Pancreas (tissue), 10 donors: ENCODE measurements around the gene ERAP2. TPM values are rescaled to one million over a fixed set of nuclear protein-coding genes. Genes with fewer than 3 reads are reported as not detected.

Experiments used
- ATAC-seq, 4 donors: fragments of 200-7000 bp; cut with Tn5 transposase; one replicate each; pipeline versions ENCODE4 v1.8.0 to v1.9.1; 2020; ENCODE audit warnings: mild to moderate bottlenecking in 4 of 4, moderate library complexity in 4 of 4
- DNase-seq, 6 donors: peaks; one replicate each; pipeline ENCODE4 v3.0.0-alpha.2; 2020
- FAIRE-seq: peaks from 2 replicates; lab custom pipeline; 2012; peaks lifted over from hg19 to GRCh38; lab: Jason Lieb, UNC
- H3K27ac ChIP-seq, 4 donors: fragments of 200-600 bp; sonication (generic); 1 replicate in 3 of 4; 2 replicates in 1 of 4; pipeline versions ENCODE4 v1.5.0 to v1.8.0; 2020
- H3K27me3 ChIP-seq, 4 donors: fragments of 200-600 bp; one replicate each; pipeline ENCODE4 v1.8.0; 2021
- H3K36me3 ChIP-seq, 3 donors: fragments of 200-600 bp; sonication (generic) in 1 of 3; one replicate each; pipeline versions ENCODE4 v1.5.0 to v1.8.0; 2020 to 2021
- H3K4me1 ChIP-seq, 3 donors: fragments of 200-600 bp; one replicate each; pipeline ENCODE4 v1.8.0; 2021
- H3K4me3 ChIP-seq, 4 donors: fragments of 200-600 bp; sonication (generic) in 2 of 4; one replicate each; pipeline versions ENCODE4 v1.5.0 to v1.8.0; 2020 to 2021
- H3K9me3 ChIP-seq, 4 donors: fragments of 200-600 bp; one replicate each; pipeline ENCODE4 v1.8.0; 2021
- WGBS, 2 donors: extraction: QIAGEN DNeasy Blood & Tissue Kit; methylation state at CpG; one replicate each; pipeline ENCODE4 v1.1.7; 2013; 5-methylcytosine and 5-hydroxymethylcytosine counted together
- intact Hi-C, 3 donors: fragments of 100-400 bp; cut with DNase I; formaldehyde crosslinking; loops; one replicate each; pipeline versions ENCODE4 v1.11.1 to v1.14.2; 2022
- polyA plus RNA-seq, 2 donors: library from polyadenylated mRNA; stranded (reverse); fragments of 200-250 nt; gene quantifications; one replicate each; pipeline ENCODE4 v1.2.3, GENCODE V29; 2013
- total RNA-seq, 6 donors: library from RNA; stranded (reverse); fragmentation: NEBNext Ultra II Directional in 4 of 6; extraction: Animal tissue kit (Norgen Biotek cat#: 25700) in 4 of 6; gene quantifications; one replicate each; pipeline versions ENCODE4 v1.2.1 to v1.2.4, GENCODE V29; 2021 to 2023
- TF ChIP-seq, protein P1 (sequence below), 4 donors: fragments of 200-600 bp; sonication (generic) in 3 of 4; IDR thresholded peaks; one replicate each; pipeline versions ENCODE4 v1.5.0 to v1.8.0; 2021; ENCODE audit warnings: antibody characterized with exemption in 4 of 4
- donor health status: healthy with polysubstance abuse.
- donor health status: DM: no; HTN: no; CAD: no; lungs with moderate emphysema.
- donor health status: DM: no; HTN: no; CAD: no.
- donor health status: control.
- donor health status: control.
- donor health status: Bipolar disorder and iron deficiency.
- donor health status: DM: yes; HTN: yes; CAD: no.
- donor health status: DM: no; HTN: no; CAD: no.
- donor health status: DM: no; HTN: no; CAD: no.
- donor health status: DM: yes; HTN: yes; CAD: no.

The ERAP2 gene
- total and polyA plus RNA-seq, 8 donors: 0.22 to 9.3 (median 1.4) TPM

DNA sequence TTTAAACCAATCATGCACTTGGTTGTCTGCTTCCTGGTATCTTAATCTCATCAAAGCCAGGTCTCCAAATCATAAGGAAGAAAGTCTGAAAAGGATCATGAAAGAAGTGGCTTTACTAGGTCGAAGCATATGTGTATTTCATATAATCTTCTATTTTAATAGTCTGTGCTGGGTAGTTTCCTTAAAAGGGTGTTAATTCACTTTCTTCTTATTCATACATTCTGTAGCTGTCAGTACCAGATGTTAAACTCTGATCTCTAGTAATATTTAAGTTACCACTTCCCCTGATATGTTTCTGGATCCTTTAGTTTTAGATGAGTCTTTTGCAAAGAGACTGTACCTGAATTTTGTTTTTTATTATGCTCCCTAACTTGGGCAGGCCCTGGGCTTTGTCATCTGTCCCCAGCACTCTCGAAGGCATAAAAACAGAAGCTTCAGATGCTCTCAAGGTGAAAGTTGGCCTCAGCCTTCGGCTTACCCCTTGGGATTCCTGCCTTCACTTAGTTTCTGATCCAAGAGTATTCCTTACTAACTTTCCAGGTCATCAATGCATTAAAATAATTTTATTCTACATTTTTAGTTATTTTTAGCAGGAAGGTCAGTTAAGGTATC is 44.5 kb downstream of the ERAP2 start:
- FAIRE-seq: no peak
- no peak overlapping the region for H3K4me3 ChIP-seq
- no peaks in the 10 kb centered on the region for H3K36me3 ChIP-seq
- no peaks in the 10 kb centered on the region for H3K9me3 ChIP-seq
- peaks cover 0 to 5% (median 3%) of the 10 kb centered on the region in 3 donors for H3K4me1 ChIP-seq
- no peak for DNase-seq
- 82 to 87% methylated on average over 3 of the region's 3 CpGs for WGBS, 2 donors
- TF ChIP-seq, protein P1, sequence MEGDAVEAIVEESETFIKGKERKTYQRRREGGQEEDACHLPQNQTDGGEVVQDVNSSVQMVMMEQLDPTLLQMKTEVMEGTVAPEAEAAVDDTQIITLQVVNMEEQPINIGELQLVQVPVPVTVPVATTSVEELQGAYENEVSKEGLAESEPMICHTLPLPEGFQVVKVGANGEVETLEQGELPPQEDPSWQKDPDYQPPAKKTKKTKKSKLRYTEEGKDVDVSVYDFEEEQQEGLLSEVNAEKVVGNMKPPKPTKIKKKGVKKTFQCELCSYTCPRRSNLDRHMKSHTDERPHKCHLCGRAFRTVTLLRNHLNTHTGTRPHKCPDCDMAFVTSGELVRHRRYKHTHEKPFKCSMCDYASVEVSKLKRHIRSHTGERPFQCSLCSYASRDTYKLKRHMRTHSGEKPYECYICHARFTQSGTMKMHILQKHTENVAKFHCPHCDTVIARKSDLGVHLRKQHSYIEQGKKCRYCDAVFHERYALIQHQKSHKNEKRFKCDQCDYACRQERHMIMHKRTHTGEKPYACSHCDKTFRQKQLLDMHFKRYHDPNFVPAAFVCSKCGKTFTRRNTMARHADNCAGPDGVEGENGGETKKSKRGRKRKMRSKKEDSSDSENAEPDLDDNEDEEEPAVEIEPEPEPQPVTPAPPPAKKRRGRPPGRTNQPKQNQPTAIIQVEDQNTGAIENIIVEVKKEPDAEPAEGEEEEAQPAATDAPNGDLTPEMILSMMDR (IDR thresholded peaks at IDR 0.05): no peak
- intact Hi-C loops: no loop called here
- no peak for ATAC-seq
- no peak overlapping the region for H3K27ac ChIP-seq
- H3K27me3 ChIP-seq: no peaks in the 10 kb centered on the region

DNA sequence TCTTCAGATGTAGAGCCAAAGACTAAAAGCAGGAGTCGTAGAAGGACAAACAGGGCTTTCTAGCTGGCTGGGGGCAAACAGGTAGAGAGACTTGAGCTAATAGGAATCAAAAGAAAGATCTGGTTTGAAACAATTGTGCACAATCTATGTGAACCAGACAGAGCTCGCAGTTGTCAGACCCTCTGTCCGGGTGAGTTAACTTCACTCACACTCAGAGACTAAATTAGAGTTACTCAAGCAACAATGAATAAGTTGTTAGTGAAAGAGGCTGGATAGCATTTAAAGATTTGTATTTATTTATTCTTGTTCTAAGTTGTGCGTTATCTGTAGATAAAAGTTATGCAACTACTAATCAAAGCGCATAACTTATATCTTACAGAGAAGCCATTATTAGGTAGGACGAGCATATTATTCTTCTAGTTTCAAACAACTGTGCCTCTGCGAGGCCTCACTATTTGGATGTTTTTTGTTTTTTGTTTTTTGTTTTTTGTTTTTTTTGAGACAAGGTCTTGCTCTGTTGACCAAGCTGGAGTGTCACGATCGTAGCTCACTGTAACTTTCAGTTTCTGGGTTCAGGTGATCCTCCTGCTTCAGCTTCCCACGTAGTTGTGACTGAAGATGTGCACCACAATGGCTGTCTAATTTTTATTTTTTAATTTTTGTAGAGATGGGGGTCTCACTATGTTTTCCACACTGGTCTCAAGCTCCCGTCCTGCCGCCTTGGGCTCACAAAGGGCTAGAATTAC is 46.4 kb downstream of the ERAP2 start:
- WGBS, 2 donors: 82 to 85% methylated on average over 12 of the region's 12 CpGs
- DNase-seq (no peak), ATAC-seq (no peak), FAIRE-seq (no peak)
- intact Hi-C loops: no loop called here
- Histone ChIP-seq H3K27ac (no peak overlapping the region), H3K4me3 (no peak overlapping the region), H3K4me1 (peaks cover 0 to 5% (median 3%) of the 10 kb centered on the region in 3 donors), H3K9me3 (no peaks in the 10 kb centered on the region), H3K27me3 (no peaks in the 10 kb centered on the region), H3K36me3 (no peaks in the 10 kb centered on the region)
- TF ChIP-seq, protein P1 (IDR thresholded peaks at IDR 0.05): no peak

DNA sequence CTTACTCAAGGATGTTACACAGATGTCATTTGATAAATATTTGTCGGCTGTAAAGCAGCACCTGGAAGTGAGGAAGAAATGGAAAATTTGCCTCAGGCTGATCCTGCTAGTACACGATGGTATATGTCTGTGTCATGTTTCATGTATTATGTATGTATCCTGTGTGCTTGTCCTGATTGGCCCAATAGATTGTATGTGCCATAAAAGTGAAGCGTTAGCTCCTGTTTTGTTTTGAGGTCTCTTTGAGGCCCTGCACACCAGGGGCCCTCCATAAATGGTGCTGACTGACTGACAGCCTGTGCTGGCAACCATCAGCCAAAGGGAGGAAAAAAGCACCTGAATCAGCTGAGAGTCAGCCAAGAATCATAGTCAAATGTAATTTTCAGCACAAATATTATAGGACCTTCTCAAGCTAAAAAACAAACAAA is 47.7 kb downstream of the ERAP2 start:
- peak in 1 of 6 donors; percentile 4 for DNase-seq

DNA sequence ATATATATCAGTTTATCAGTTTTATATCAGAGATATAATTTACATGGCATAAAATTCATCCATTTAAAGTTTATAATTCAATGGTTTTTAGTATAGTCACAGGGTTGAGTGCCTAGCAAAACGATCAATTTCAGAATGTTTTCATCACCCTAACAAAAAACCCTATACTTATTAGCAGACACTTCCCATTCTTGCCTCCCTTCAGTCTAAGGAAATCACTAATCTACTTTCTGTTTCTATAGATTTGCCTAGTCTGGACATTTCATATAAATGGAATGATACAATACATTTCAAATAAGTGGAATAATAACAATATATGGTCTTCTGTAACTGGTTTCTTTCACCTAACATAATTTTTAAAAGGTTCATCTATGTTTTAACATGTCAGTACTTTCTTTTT is 50.0 kb downstream of the ERAP2 start:
- 95% methylated on average over 1 of the region's 1 CpG for WGBS, 2 donors

More for the DNA sequence above, 47.7 kb downstream of the ERAP2 start:
- no peak overlapping the region for H3K4me3 ChIP-seq
- peak in 3 of 4 donors; percentile 52 to 63 (median 58) for ATAC-seq
- no peaks in the 10 kb centered on the region for H3K36me3 ChIP-seq
- FAIRE-seq: no peak
- H3K27ac ChIP-seq: no peak overlapping the region
- H3K27me3 ChIP-seq: no peaks in the 10 kb centered on the region
- TF ChIP-seq, protein P1 (IDR thresholded peaks at IDR 0.05): no peak
- H3K4me1 ChIP-seq: peaks cover 0 to 5% (median 3%) of the 10 kb centered on the region in 3 donors
- intact Hi-C loops: no loop called here
- no peaks in the 10 kb centered on the region for H3K9me3 ChIP-seq
- 33 to 37% methylated on average over 3 of the region's 3 CpGs for WGBS, 2 donors

More for the DNA sequence above, 50.0 kb downstream of the ERAP2 start:
- no peak overlapping the region for H3K27ac ChIP-seq
- H3K36me3 ChIP-seq: no peaks in the 10 kb centered on the region
- H3K9me3 ChIP-seq: no peaks in the 10 kb centered on the region
- no peaks in the 10 kb centered on the region for H3K27me3 ChIP-seq
- no peak for FAIRE-seq
- H3K4me3 ChIP-seq: no peak overlapping the region
- H3K4me1 ChIP-seq: peaks cover 0 to 5% (median 3%) of the 10 kb centered on the region in 3 donors
- TF ChIP-seq, protein P1 (IDR thresholded peaks at IDR 0.05): no peak
- intact Hi-C loops: no loop called here
- no peak for ATAC-seq
- DNase-seq: no peak
